Fibroblast of lung (primary cell): ENCODE results near the gene FAM136A. TPM values are rescaled to one million over a fixed set of nuclear protein-coding genes. Genes with fewer than 3 reads are reported as not detected.
"Not testable (repeated sequence)": the region's sequence is repeated elsewhere in the genome, so short reads cannot be mapped to it uniquely, and the experiment has no call there.

Source experiments
- DNase-seq, 2 donors: peaks; one replicate each; pipeline versions ENCODE4 v3.0.0 to v3.0.0-alpha.2; 2010; ENCODE audit warnings: low read depth in 2 of 2
- H2AFZ ChIP-seq: 2 replicates; pipeline ENCODE4 v1.5.1; 2012; ENCODE audit warnings: low read length, control low read depth, inconsistent platforms
- H3K27ac ChIP-seq: 2 replicates; pipeline ENCODE4 v1.5.1; 2011; ENCODE audit warnings: low read length, control low read depth; ENCODE audit not compliant: insufficient read depth
- H3K27me3 ChIP-seq: 2 replicates; pipeline ENCODE4 v1.5.1; 2011; ENCODE audit warnings: mild to moderate bottlenecking, low read length; ENCODE audit not compliant: control insufficient read depth, insufficient read depth
- H3K36me3 ChIP-seq: 2 replicates; pipeline ENCODE4 v1.5.1; 2011; ENCODE audit warnings: low read length; ENCODE audit not compliant: control insufficient read depth, insufficient read depth
- H3K4me1 ChIP-seq: 2 replicates; pipeline ENCODE4 v1.5.1; 2011; ENCODE audit warnings: low read length; ENCODE audit not compliant: control insufficient read depth, insufficient read depth; ENCODE audit errors: extremely low read depth
- H3K4me2 ChIP-seq: 2 replicates; pipeline ENCODE4 v1.5.1; 2011; ENCODE audit warnings: low read length, control low read depth; ENCODE audit not compliant: insufficient read depth; ENCODE audit errors: extremely low read depth
- H3K4me3 ChIP-seq, 4 experiments: fragments of 200-600 bp in 1 of 4; sonication (generic) in 1 of 4; replicated peaks in 1 of 4; 2 replicates each; pipeline ENCODE4 v1.5.1; 2011 to 2016; ENCODE audit warnings: low read length in 4 of 4, low read depth in 3 of 4, mild to moderate bottlenecking in 3 of 4, control low read depth in 2 of 4, inconsistent platforms in 1 of 4, mixed read lengths in 1 of 4; ENCODE audit not compliant: insufficient read depth in 1 of 4; ENCODE audit errors: control extremely low read depth in 1 of 4
- H3K79me2 ChIP-seq: 2 replicates; pipeline ENCODE4 v1.5.1; 2012; ENCODE audit warnings: mild to moderate bottlenecking, low read length, inconsistent platforms; ENCODE audit not compliant: control insufficient read depth, insufficient read depth
- H3K9ac ChIP-seq: 2 replicates; pipeline ENCODE4 v1.5.1; 2011; ENCODE audit warnings: mild to moderate bottlenecking, low read length, control low read depth; ENCODE audit not compliant: insufficient read depth
- H3K9me3 ChIP-seq: 2 replicates; pipeline ENCODE4 v1.5.1; 2012; ENCODE audit warnings: low read depth, low read length; ENCODE audit not compliant: control insufficient read depth, insufficient read depth
- H4K20me1 ChIP-seq: 2 replicates; pipeline ENCODE4 v1.5.1; 2011; ENCODE audit warnings: low read length; ENCODE audit not compliant: control insufficient read depth, insufficient read depth; ENCODE audit errors: extremely low read depth
- EZH2 ChIP-seq: IDR thresholded peaks from 2 replicates; pipeline ENCODE4 v1.5.1; 2012; ENCODE audit warnings: low read length, control low read depth, mild to moderate bottlenecking; ENCODE audit errors: missing control alignments
- polyA plus RNA-seq, 2 donors: library from polyadenylated mRNA; depleted of rRNA in 1 of 2; stranded (reverse) in 1 of 2; unstranded in 1 of 2; fragments of >200 nt; gene quantifications; 2 replicates each; pipeline ENCODE4 v1.2.1, GENCODE V29; 2011 to 2012; ENCODE audit warnings: missing spikeins in 1 of 2
- total RNA-seq: library from RNA; depleted of rRNA; stranded (reverse); fragments of >200 nt; gene quantifications from 2 replicates; pipeline ENCODE4 v1.2.1, GENCODE V29; 2014
- TF ChIP-seq, protein P1 (sequence below), 2 donors: IDR thresholded peaks in 1 of 2; conservative IDR thresholded peaks in 1 of 2; 1 replicate in 1 of 2; 2 replicates in 1 of 2; pipeline ENCODE4 v1.5.1; 2011 to 2012; ENCODE audit warnings: low read length in 2 of 2, control low read depth in 1 of 2, inconsistent platforms in 1 of 2, low read depth in 1 of 2, mild to moderate bottlenecking in 1 of 2

FAM136A gene
- total and polyA plus RNA-seq, 2 donors (not counting 1 experiment from before 2014, with no cell fraction given) = 15.7 to 31.2 TPM

DNA sequence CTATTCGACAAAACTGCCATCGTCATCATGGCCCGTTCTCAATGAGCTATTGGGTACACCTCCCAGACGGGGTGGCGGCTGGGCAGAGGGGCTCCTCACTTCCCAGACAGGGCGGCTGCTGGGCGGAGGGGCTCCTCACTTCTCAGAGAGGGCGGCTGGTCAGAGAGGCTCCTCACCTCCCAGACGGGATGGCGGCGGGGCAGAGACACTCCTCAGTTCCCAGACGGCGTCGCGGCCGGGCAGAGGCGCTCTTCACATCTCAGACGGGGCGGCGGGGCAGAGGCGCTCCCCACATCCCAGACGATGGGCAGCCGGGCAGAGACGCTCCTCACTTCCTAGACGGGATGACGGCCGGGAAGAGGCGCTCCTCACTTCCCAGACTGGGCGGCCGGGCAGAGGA, 34.9 kb downstream of the FAM136A start:
- H3K27me3 ChIP-seq, H3K4me3 ChIP-seq, DNase-seq: not testable (repeated sequence)

DNA sequence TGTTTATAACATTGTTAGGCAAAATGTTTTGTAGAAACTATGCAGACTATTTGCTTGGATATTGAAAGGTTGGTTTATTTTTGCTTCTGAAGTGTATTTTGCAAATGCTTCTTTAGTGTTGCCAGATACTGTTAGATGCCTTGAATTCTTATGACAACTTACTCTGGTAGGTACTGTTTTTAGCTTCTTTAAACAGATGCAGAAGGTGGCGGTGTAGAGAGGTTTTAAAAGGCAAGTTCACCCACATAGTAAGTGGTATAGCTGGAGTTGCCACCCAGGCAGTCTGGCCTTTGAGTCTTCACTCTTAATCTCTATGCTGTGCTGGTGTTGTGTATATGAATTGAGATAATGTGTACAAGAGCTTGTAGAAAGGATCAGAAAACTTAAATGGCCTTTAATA, 40.4 kb downstream of the FAM136A start:
- no peak overlapping the region for H3K4me3 ChIP-seq
- H3K4me2 ChIP-seq = peak overlapping the region; percentile 13
- peaks cover 5% of the 10 kb centered on the region for H3K4me1 ChIP-seq
- TF ChIP-seq, protein P1, sequence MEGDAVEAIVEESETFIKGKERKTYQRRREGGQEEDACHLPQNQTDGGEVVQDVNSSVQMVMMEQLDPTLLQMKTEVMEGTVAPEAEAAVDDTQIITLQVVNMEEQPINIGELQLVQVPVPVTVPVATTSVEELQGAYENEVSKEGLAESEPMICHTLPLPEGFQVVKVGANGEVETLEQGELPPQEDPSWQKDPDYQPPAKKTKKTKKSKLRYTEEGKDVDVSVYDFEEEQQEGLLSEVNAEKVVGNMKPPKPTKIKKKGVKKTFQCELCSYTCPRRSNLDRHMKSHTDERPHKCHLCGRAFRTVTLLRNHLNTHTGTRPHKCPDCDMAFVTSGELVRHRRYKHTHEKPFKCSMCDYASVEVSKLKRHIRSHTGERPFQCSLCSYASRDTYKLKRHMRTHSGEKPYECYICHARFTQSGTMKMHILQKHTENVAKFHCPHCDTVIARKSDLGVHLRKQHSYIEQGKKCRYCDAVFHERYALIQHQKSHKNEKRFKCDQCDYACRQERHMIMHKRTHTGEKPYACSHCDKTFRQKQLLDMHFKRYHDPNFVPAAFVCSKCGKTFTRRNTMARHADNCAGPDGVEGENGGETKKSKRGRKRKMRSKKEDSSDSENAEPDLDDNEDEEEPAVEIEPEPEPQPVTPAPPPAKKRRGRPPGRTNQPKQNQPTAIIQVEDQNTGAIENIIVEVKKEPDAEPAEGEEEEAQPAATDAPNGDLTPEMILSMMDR (conservative IDR thresholded peaks at IDR 0.05 in 1 of 2, IDR thresholded peaks at IDR 0.05 in 1 of 2; ENCODE audit: low read depth in 1 of 2, low read length in 2 of 2) = no peak
- TF ChIP-seq EZH2 = no peak
- no peak for DNase-seq
- H4K20me1 ChIP-seq = no peaks in the 10 kb centered on the region
- H3K27me3 ChIP-seq = no peaks in the 10 kb centered on the region
- H3K9ac ChIP-seq = no peak overlapping the region
- no peaks in the 10 kb centered on the region for H3K36me3 ChIP-seq
- H3K27ac ChIP-seq = no peak overlapping the region
- H3K9me3 ChIP-seq = no peaks in the 10 kb centered on the region
- H2AFZ ChIP-seq = no peak overlapping the region
- H3K79me2 ChIP-seq = no peaks in the 10 kb centered on the region

More for the DNA sequence above, 34.9 kb downstream of the FAM136A start:
- not testable (repeated sequence) for H2AFZ ChIP-seq, H3K4me1 ChIP-seq, H3K79me2 ChIP-seq, H3K9ac ChIP-seq, H3K9me3 ChIP-seq, H3K36me3 ChIP-seq, H3K4me2 ChIP-seq, H3K27ac ChIP-seq, H4K20me1 ChIP-seq

DNA sequence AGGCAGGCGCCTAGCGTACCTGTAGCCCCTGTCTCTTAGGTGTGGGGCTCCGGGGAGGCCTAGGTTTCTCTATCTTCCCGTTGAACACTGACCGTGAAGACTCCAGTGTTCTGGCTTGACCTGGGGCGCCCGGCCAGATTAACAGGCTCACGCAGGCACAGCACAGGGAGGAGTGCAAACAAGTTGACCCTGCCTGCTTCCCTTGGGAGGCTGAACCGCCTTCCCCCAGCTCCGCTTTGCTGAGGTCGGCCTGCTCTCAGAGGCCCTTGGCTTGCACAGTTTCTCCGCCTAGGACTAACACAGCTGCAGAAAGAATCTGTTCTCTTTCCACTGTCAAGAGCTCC, 43.4 kb downstream of the FAM136A start:
- Histone ChIP-seq H4K20me1 (no peaks in the 10 kb centered on the region), H3K4me1 (peaks cover 5% of the 10 kb centered on the region), H3K27me3 (no peaks in the 10 kb centered on the region), H3K27ac (peak overlapping the region; percentile 37), H3K9ac (peak overlapping the region; percentile 74), H2AFZ (peak overlapping the region; percentile 66), H3K36me3 (no peaks in the 10 kb centered on the region), H3K79me2 (no peaks in the 10 kb centered on the region), H3K4me3 (peak overlapping the region; percentile 49 to 82 (median 74)), H3K4me2 (peak overlapping the region; percentile 74), H3K9me3 (no peaks in the 10 kb centered on the region)
- DNase-seq = peak; percentile 13 to 71
- TF ChIP-seq, protein P1 (conservative IDR thresholded peaks at IDR 0.05 in 1 of 2, IDR thresholded peaks at IDR 0.05 in 1 of 2; ENCODE audit: low read depth in 1 of 2, low read length in 2 of 2) = no peak
- TF ChIP-seq EZH2 = no peak
